ENCODE data around the gene TCF4. TPM values are rescaled to one million over a fixed set of nuclear protein-coding genes. Genes with fewer than 3 reads are reported as not detected.

TCF4 gene
- total and polyA plus RNA-seq, 2 of the 13 experiments (the other 11 are each of a cell fraction or from before 2014, with no cell fraction given) = not detected

DNA sequence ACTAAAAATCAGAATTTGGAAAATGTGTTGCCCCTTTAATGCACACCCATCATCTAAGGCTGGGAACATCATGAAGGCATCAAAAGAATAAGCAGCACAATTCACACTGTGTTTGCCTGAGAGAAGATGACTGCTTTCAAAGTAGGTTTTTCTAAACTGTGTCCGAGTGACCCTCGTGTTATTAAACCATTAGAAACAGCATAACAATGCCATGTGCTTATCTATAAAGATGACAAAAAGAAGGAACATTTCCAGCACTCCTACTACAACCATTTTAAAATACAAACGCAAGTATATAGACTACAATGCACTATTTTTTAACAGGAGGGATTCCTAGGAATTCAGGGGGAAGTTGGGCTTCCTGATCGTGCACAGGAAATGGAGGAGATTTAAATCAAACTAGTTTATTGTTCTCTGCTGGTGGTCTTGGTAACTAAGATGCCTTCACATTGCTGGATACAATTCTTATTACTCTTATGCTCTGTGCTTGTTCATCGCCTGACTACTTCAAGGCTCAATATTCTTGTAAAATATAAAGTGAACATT is 322.8 kb downstream of the TCF4 start:
- no peak for FAIRE-seq
- in situ Hi-C loops (cut with HindIII; ENCODE audit: extremely low pct_ligation_motif_present, low pct_unique_long_range_greater_than_20kb) (no loop called here), intact Hi-C loops (cut with micrococcal nuclease; ENCODE audit: unreplicated experiment) (no loop called here)
- no peaks in the 10 kb centered on the region for H3K27me3 ChIP-seq (ENCODE audit: control insufficient read depth in 1 of 2, insufficient read depth in 2 of 2, low read length in 2 of 2)
- TF ChIP-seq MXI1 (IDR thresholded peaks at IDR 0.05; ENCODE audit: borderline replicate concordance, low read depth, low read length) = no peak
- TF ChIP-seq, protein P1, sequence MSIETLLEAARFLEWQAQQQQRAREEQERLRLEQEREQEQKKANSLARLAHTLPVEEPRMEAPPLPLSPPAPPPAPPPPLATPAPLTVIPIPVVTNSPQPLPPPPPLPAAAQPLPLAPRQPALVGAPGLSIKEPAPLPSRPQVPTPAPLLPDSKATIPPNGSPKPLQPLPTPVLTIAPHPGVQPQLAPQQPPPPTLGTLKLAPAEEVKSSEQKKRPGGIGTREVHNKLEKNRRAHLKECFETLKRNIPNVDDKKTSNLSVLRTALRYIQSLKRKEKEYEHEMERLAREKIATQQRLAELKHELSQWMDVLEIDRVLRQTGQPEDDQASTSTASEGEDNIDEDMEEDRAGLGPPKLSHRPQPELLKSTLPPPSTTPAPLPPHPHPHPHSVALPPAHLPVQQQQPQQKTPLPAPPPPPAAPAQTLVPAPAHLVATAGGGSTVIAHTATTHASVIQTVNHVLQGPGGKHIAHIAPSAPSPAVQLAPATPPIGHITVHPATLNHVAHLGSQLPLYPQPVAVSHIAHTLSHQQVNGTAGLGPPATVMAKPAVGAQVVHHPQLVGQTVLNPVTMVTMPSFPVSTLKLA (IDR thresholded peaks at IDR 0.05) = 0 out of 2 replicates have a peak, but pooled peaks have one; percentile 15
- no peak for TF ChIP-seq ZNF773 (CRISPR knock-in tag; IDR thresholded peaks at IDR 0.05; ENCODE audit: borderline replicate concordance)
- no peak overlapping the region for H3K4me3 ChIP-seq (replicated peaks in 1 of 3; ENCODE audit: insufficient read depth in 1 of 3, low read depth in 2 of 3, low read length in 3 of 3)
- H3K27ac ChIP-seq (ENCODE audit: extremely low read length, insufficient read depth, low read length) = no peak overlapping the region
- H4K20me1 ChIP-seq (ENCODE audit: insufficient read depth, low read length) = no peaks in the 10 kb centered on the region
- ATAC-seq = no peak
- POLR2A ChIA-PET = no interaction called here
- no peaks in the 10 kb centered on the region for H3K9me3 ChIP-seq (ENCODE audit: low read length)
- no TSS peak for BruUV-seq (replicated peaks)
- no peak overlapping the region for H3K4me2 ChIP-seq (ENCODE audit: low read depth, low read length)
- no peaks in the 10 kb centered on the region for H3K4me1 ChIP-seq (ENCODE audit: insufficient read depth, low read length)
- 0% methylated on average over 5 of the region's 5 CpGs for WGBS (ENCODE audit: low lambda C conversion rate)
- no peak for DNase-seq (ENCODE audit: low spot score)
- H3K79me2 ChIP-seq (ENCODE audit: insufficient read depth, low read length) = no peaks in the 10 kb centered on the region
- H2AFZ ChIP-seq (ENCODE audit: low read length) = no peak overlapping the region
- no peaks in the 10 kb centered on the region for H3K36me3 ChIP-seq (replicated peaks in 1 of 2; ENCODE audit: control insufficient read depth in 1 of 2, insufficient read depth in 2 of 2, low read length in 2 of 2)
- CTCF ChIA-PET (ENCODE audit: low intra/inter-chr PET ratio, low total read pairs) = no interaction called here
- H3K9ac ChIP-seq (ENCODE audit: insufficient read depth, low read depth, low read length) = no peak overlapping the region

DNA sequence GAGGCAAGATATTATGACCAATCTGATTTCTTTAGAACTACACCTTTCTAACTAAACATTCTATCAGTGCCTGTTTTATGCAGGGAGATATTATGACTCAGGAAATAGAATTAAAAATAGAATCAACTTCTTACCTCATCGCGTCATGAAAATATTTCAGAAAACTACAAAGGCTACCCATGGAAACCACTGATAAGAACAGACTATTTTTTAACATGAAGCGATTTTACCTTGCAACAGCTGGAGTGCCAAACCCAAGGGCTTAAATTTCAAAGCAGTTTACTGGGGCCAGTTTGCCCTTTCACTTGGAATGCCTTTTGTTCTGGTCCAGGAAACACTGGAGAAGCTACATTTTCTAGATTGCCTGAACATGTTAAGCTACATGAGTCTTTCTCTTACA is 323.9 kb downstream of the TCF4 start:
- no peak overlapping the region for H3K9ac ChIP-seq (ENCODE audit: insufficient read depth, low read depth, low read length)
- POLR2A ChIA-PET = no interaction called here
- H3K9me3 ChIP-seq (ENCODE audit: low read length) = no peaks in the 10 kb centered on the region
- TF ChIP-seq ZFY (CRISPR knock-in tag; IDR thresholded peaks at IDR 0.05) = no peak
- no peak for TF ChIP-seq NONO (IDR thresholded peaks at IDR 0.05)
- no peak for TF ChIP-seq NONO (CRISPR knock-in tag; conservative IDR thresholded peaks at IDR 0.05)
- no peak for TF ChIP-seq GZF1 (CRISPR knock-in tag; IDR thresholded peaks at IDR 0.05)
- no peak for TF ChIP-seq JARID2 (CRISPR knock-in tag; IDR thresholded peaks at IDR 0.05; ENCODE audit: insufficient replicate concordance)
- no peak for TF ChIP-seq NFATC3 (CRISPR knock-in tag; IDR thresholded peaks at IDR 0.05)
- TF ChIP-seq ZNF234 (CRISPR knock-in tag; conservative IDR thresholded peaks at IDR 0.05) = no peak
- no peak for TF ChIP-seq ZNF12 (CRISPR knock-in tag; IDR thresholded peaks at IDR 0.05)
- no peak for TF ChIP-seq SIX1 (CRISPR knock-in tag; IDR thresholded peaks at IDR 0.05; ENCODE audit: borderline replicate concordance)
- no peak for TF ChIP-seq HOXA9 (CRISPR knock-in tag; IDR thresholded peaks at IDR 0.05; ENCODE audit: borderline replicate concordance)
- TF ChIP-seq ZNF383 (CRISPR knock-in tag; IDR thresholded peaks at IDR 0.05; ENCODE audit: borderline replicate concordance) = no peak
- no peak for TF ChIP-seq ZFP36L1 (CRISPR knock-in tag; IDR thresholded peaks at IDR 0.05)
- no peak for TF ChIP-seq ZNF501 (CRISPR knock-in tag; IDR thresholded peaks at IDR 0.05)
- TF ChIP-seq REPIN1 (CRISPR knock-in tag; IDR thresholded peaks at IDR 0.05; ENCODE audit: borderline replicate concordance, low read depth) = no peak
- no peak for TF ChIP-seq RFXAP (CRISPR knock-in tag; IDR thresholded peaks at IDR 0.05; ENCODE audit: borderline replicate concordance)
- TF ChIP-seq ZNF572 (CRISPR knock-in tag; IDR thresholded peaks at IDR 0.05) = no peak
- CTCF ChIA-PET (ENCODE audit: low intra/inter-chr PET ratio, low total read pairs) = no interaction called here
- H3K4me2 ChIP-seq (ENCODE audit: low read depth, low read length) = no peak overlapping the region
- WGBS (ENCODE audit: low lambda C conversion rate) = 37% methylated on average over 3 of the region's 3 CpGs
- no peaks in the 10 kb centered on the region for H4K20me1 ChIP-seq (ENCODE audit: insufficient read depth, low read length)
- H2AFZ ChIP-seq (ENCODE audit: low read length) = no peak overlapping the region
- no TSS peak for BruUV-seq (replicated peaks)
- no peaks in the 10 kb centered on the region for H3K79me2 ChIP-seq (ENCODE audit: insufficient read depth, low read length)
- no peaks in the 10 kb centered on the region for H3K27me3 ChIP-seq (ENCODE audit: control insufficient read depth in 1 of 2, insufficient read depth in 2 of 2, low read length in 2 of 2)
- no peak overlapping the region for H3K27ac ChIP-seq (ENCODE audit: extremely low read length, insufficient read depth, low read length)
- intact Hi-C loops (cut with micrococcal nuclease; ENCODE audit: unreplicated experiment) = no loop called here
- H3K4me1 ChIP-seq (ENCODE audit: insufficient read depth, low read length) = no peaks in the 10 kb centered on the region
- no peak overlapping the region for H3K4me3 ChIP-seq (replicated peaks in 1 of 3; ENCODE audit: insufficient read depth in 1 of 3, low read depth in 2 of 3, low read length in 3 of 3)
- in situ Hi-C loops (cut with HindIII; ENCODE audit: extremely low pct_ligation_motif_present, low pct_unique_long_range_greater_than_20kb) = no loop called here
- no peaks in the 10 kb centered on the region for H3K36me3 ChIP-seq (replicated peaks in 1 of 2; ENCODE audit: control insufficient read depth in 1 of 2, insufficient read depth in 2 of 2, low read length in 2 of 2)
- DNase-seq (ENCODE audit: low spot score) (no peak), FAIRE-seq (no peak), ATAC-seq (no peak)

Measured in HepG2 (cell line).